OCI-LY3 (cell line): Measurements from ENCODE around the gene MS4A6E.

Experiments used
- H2AFZ ChIP-seq: fragments of 200-600, 300-600 bp; shearing (Covaris generic); 2 replicates; pipeline ENCODE4 v1.6.0; 2014; ENCODE audit warnings: antibody characterized with exemption, low read depth, low read length
- H3K27ac ChIP-seq: fragments of 200-600, 300-600 bp; sonication (generic); 2 replicates; pipeline ENCODE4 v1.5.1; 2014; ENCODE audit warnings: mild to moderate bottlenecking, low read length, moderate library complexity, mixed read lengths
- H3K27me3 ChIP-seq: fragments of 200-600, 300-600 bp; sonication (generic); 2 replicates; pipeline ENCODE4 v1.6.1; 2014; ENCODE audit warnings: low read depth, low read length, mixed read lengths
- H3K36me3 ChIP-seq: fragments of 200-600, 300-600 bp; sonication (generic); replicated peaks from 2 replicates; pipeline ENCODE3; 2014; ENCODE audit warnings: low read depth, low read length, mixed read lengths
- H3K4me1 ChIP-seq: fragments of 300-600, 200-600 bp; sonication (generic); 2 replicates; pipeline ENCODE4 v1.6.1; 2014; ENCODE audit warnings: low read length, mixed read lengths
- H3K4me2 ChIP-seq: fragments of 200-600, 300-600 bp; sonication (generic); 2 replicates; pipeline ENCODE4 v1.6.1; 2014; ENCODE audit warnings: low read length, mixed read lengths
- H3K4me3 ChIP-seq: fragments of 300-600, 200-600 bp; sonication (generic); 2 replicates; pipeline ENCODE4 v1.5.1; 2014; ENCODE audit warnings: antibody characterized with exemption, mild to moderate bottlenecking, low read length, moderate library complexity
- H3K79me2 ChIP-seq: fragments of 300-600, 200-600 bp; shearing (Covaris generic); 2 replicates; pipeline ENCODE4 v1.6.1; 2014; ENCODE audit warnings: mild to moderate bottlenecking, low read length, mixed read lengths
- H3K9ac ChIP-seq: fragments of 300-600, 200-600 bp; shearing (Covaris generic); 2 replicates; pipeline ENCODE4 v1.6.0; 2014; ENCODE audit warnings: mild to moderate bottlenecking, low read length, moderate library complexity
- H3K9me3 ChIP-seq: fragments of 200-600, 300-600 bp; shearing (Covaris generic); 2 replicates; pipeline ENCODE4 v1.6.1; 2014; ENCODE audit warnings: low read length, mixed read lengths; ENCODE audit not compliant: insufficient read depth
- H4K20me1 ChIP-seq: fragments of 200-600, 300-600 bp; sonication (generic); 2 replicates; pipeline ENCODE4 v1.6.1; 2016; ENCODE audit warnings: low read length, mixed read lengths; ENCODE audit not compliant: insufficient read depth
- EZH2phosphoT487 ChIP-seq: fragments of 200-600 bp; shearing (Covaris generic); IDR thresholded peaks from 2 replicates; pipeline ENCODE4 v1.6.1; 2018; ENCODE audit warnings: antibody characterized with exemption, mixed run types, low read depth
- TF ChIP-seq, protein P1 (sequence below): fragments of 200-600, 300-600 bp; sonication (generic); IDR thresholded peaks from 2 replicates; pipeline ENCODE4 v1.5.1; 2014; ENCODE audit warnings: antibody characterized with exemption, low read length, low read depth

The MS4A6E gene

GRCh38 chr11:60338053-60338452 is 11.0 kb downstream of the MS4A6E start:
- Histone ChIP-seq H2AFZ (0 out of 2 replicates have a peak overlapping the region, but pooled peaks have one; percentile 6), H3K4me1 (peaks cover 62% of the 10 kb centered on the region), H3K27ac (peak overlapping the region; percentile 67), H4K20me1 (no peaks in the 10 kb centered on the region), H3K4me2 (peak overlapping the region; percentile 70), H3K4me3 (peak overlapping the region; percentile 46), H3K36me3 (no peaks in the 10 kb centered on the region), H3K9me3 (no peaks in the 10 kb centered on the region), H3K79me2 (no peaks in the 10 kb centered on the region), H3K27me3 (no peaks in the 10 kb centered on the region), H3K9ac (peak overlapping the region; percentile 38)
- TF ChIP-seq, protein P1, sequence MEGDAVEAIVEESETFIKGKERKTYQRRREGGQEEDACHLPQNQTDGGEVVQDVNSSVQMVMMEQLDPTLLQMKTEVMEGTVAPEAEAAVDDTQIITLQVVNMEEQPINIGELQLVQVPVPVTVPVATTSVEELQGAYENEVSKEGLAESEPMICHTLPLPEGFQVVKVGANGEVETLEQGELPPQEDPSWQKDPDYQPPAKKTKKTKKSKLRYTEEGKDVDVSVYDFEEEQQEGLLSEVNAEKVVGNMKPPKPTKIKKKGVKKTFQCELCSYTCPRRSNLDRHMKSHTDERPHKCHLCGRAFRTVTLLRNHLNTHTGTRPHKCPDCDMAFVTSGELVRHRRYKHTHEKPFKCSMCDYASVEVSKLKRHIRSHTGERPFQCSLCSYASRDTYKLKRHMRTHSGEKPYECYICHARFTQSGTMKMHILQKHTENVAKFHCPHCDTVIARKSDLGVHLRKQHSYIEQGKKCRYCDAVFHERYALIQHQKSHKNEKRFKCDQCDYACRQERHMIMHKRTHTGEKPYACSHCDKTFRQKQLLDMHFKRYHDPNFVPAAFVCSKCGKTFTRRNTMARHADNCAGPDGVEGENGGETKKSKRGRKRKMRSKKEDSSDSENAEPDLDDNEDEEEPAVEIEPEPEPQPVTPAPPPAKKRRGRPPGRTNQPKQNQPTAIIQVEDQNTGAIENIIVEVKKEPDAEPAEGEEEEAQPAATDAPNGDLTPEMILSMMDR = no peak
- no peak for TF ChIP-seq EZH2phosphoT487

GRCh38 chr11:60339356-60339755 is 12.3 kb downstream of the MS4A6E start:
- TF ChIP-seq, protein P1 = no peak
- no peak for TF ChIP-seq EZH2phosphoT487
- Histone ChIP-seq H3K27me3 (no peaks in the 10 kb centered on the region), H3K9me3 (no peaks in the 10 kb centered on the region), H3K27ac (no peak overlapping the region), H3K9ac (no peak overlapping the region), H4K20me1 (no peaks in the 10 kb centered on the region), H3K36me3 (no peaks in the 10 kb centered on the region), H2AFZ (0 out of 2 replicates have a peak overlapping the region, but pooled peaks have one; percentile 2), H3K4me1 (peaks cover 52% of the 10 kb centered on the region), H3K4me2 (peak overlapping the region; percentile 15), H3K79me2 (no peaks in the 10 kb centered on the region), H3K4me3 (no peak overlapping the region)

GRCh38 chr11:60343094-60343704 is 16.1 kb downstream of the MS4A6E start:
- Histone ChIP-seq H3K9ac (no peak overlapping the region), H3K4me3 (no peak overlapping the region), H3K4me2 (no peak overlapping the region), H4K20me1 (no peaks in the 10 kb centered on the region), H2AFZ (no peak overlapping the region), H3K9me3 (no peaks in the 10 kb centered on the region), H3K27ac (no peak overlapping the region), H3K79me2 (no peaks in the 10 kb centered on the region), H3K27me3 (no peaks in the 10 kb centered on the region; the same call in 1 of the 2 replicates), H3K36me3 (no peaks in the 10 kb centered on the region), H3K4me1 (peaks cover 49% of the 10 kb centered on the region)
- no peak for TF ChIP-seq EZH2phosphoT487
- TF ChIP-seq, protein P1 = peak; percentile 71

DNA sequence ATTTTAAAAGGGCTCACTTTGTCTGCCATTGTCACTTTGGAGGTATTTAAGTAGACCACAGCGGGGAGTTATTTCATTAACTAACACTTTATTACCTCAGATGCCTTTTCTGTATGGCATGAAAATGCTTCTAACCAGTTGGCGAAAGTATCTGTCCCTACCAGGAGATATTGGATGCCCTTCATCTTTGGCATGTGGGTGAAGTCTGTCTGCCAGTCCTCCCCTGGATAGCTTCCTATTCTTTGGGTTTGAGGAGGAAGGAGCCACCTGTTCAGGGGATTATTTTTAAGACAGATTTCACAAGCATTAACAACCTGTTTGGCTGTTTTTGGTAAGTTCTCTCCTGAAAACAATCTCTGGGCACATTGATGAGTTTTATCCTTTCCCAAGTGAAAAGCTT is 17.1 kb downstream of the MS4A6E start:
- Histone ChIP-seq H2AFZ (no peak overlapping the region), H3K4me3 (no peak overlapping the region), H3K4me1 (peaks cover 42% of the 10 kb centered on the region), H4K20me1 (no peaks in the 10 kb centered on the region), H3K27me3 (no peaks in the 10 kb centered on the region; the same call in 1 of the 2 replicates), H3K36me3 (no peaks in the 10 kb centered on the region), H3K4me2 (no peak overlapping the region), H3K27ac (no peak overlapping the region), H3K9ac (no peak overlapping the region), H3K79me2 (no peaks in the 10 kb centered on the region), H3K9me3 (no peaks in the 10 kb centered on the region)
- TF ChIP-seq, protein P1 = no peak
